A673 (cell line): ENCODE data around the gene MET. TPM values are rescaled to one million over a fixed set of nuclear protein-coding genes. Genes with fewer than 3 reads are reported as not detected.

Experiments used
- BruUV-seq: library from RNA; stranded (reverse); fragments of 400-500 nt; replicated peaks from 2 replicates; lab custom pipeline; 2021; lab: Mats Ljungman, UMichigan
- CTCF ChIA-PET: fragments of 300-600 bp; sonication (Branson Sonifier 250); formaldehyde crosslinking; loops from one replicate; lab custom pipeline; 2022; ENCODE audit warnings: antibody characterized with exemption; lab: Charles Lee
- POLR2A ChIA-PET: fragments of 300-600 bp; sonication (Branson Sonifier 250); formaldehyde crosslinking; loops from one replicate; lab custom pipeline; 2022; ENCODE audit warnings: antibody characterized with exemption; ENCODE audit not compliant: low non-redundant PET; lab: Charles Lee
- DNase-seq: peaks from one replicate; pipeline ENCODE4 v3.0.0-alpha.2; 2015; ENCODE audit warnings: low spot score
- H3K27ac ChIP-seq: fragments of 200-600 bp; sonication (generic); 2 replicates; pipeline ENCODE4 v1.5.1; 2016; ENCODE audit warnings: mixed run types, low read depth, mild to moderate bottlenecking, mixed read lengths, antibody characterized with exemption, low read length; ENCODE audit not compliant: poor library complexity, severe bottlenecking
- H3K27me3 ChIP-seq: fragments of 200-600 bp; sonication (generic); replicated peaks from 2 replicates; pipeline ENCODE4 v1.6.1; 2017; ENCODE audit warnings: mixed run types, low read depth, mild to moderate bottlenecking, mixed read lengths, antibody characterized with exemption, low read length; ENCODE audit not compliant: insufficient read depth, poor library complexity
- H3K36me3 ChIP-seq: fragments of 200-600 bp; sonication (generic); 2 replicates; pipeline ENCODE4 v1.6.1; 2016; ENCODE audit warnings: mixed run types, mild to moderate bottlenecking, mixed read lengths, antibody characterized with exemption, low read length; ENCODE audit not compliant: insufficient read depth, poor library complexity, severe bottlenecking
- H3K4me1 ChIP-seq: fragments of 200-600 bp; sonication (generic); 2 replicates; pipeline ENCODE4 v1.6.1; 2017; ENCODE audit warnings: mixed run types, mild to moderate bottlenecking, mixed read lengths, antibody characterized with exemption, low read length; ENCODE audit not compliant: insufficient read depth, poor library complexity, severe bottlenecking
- H3K4me3 ChIP-seq: fragments of 200-600 bp; sonication (generic); 2 replicates; pipeline ENCODE4 v1.5.1; 2016; ENCODE audit warnings: low read depth, mixed run types, mild to moderate bottlenecking, mixed read lengths, low read length; ENCODE audit not compliant: poor library complexity, severe bottlenecking
- H3K9me3 ChIP-seq: fragments of 200-600 bp; sonication (generic); 2 replicates; pipeline ENCODE4 v1.6.1; 2016; ENCODE audit warnings: mixed run types, low read depth, mild to moderate bottlenecking, mixed read lengths, antibody characterized with exemption, low read length; ENCODE audit not compliant: poor library complexity, severe bottlenecking
- EZH2 ChIP-seq: fragments of 200-600 bp; sonication (generic); IDR thresholded peaks from 2 replicates; pipeline ENCODE4 v1.6.1; 2017; ENCODE audit warnings: borderline replicate concordance, low read depth, mild to moderate bottlenecking, mixed read lengths, antibody characterized with exemption, low read length; ENCODE audit not compliant: poor library complexity, severe bottlenecking
- intact Hi-C: fragments of 100-400 bp; cut with micrococcal nuclease; formaldehyde crosslinking; loops from one replicate; pipeline ENCODE4 v1.10.0; 2022; ENCODE audit not compliant: unreplicated experiment
- total RNA-seq: library from RNA; stranded (reverse); gene quantifications from 2 replicates; pipeline ENCODE4 v1.2.3, GENCODE V29; 2021
- TF ChIP-seq, protein P1 (sequence below): fragments of 300-800, 200-600 bp; sonication (generic); conservative IDR thresholded peaks from 2 replicates; pipeline ENCODE4 v1.5.1; 2017; ENCODE audit warnings: low read depth, mild to moderate bottlenecking, antibody characterized with exemption, low read length, moderate library complexity, mixed read lengths

Gene MET
- total RNA-seq, 1 experiment from 2014 or later: 6.8 TPM

DNA sequence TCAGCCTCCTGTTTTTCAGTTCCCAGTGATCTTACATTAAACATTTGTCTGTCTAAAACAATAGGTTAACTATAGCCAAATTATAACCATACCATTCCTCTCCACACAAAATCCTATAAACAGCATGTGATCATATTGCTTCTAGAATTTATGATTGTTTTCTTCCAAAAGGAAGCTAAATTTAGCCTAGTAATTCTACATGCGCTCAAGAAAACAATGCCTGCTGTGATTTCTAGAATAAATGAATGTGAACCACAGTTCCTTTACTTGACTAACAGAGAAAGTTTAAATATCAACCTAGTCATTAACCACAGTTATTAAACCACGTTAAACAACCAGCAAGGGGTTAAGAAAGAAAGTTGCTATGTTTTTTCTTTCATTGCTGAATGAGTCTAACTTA, 26.4 kb downstream of the MET start:
- H3K4me1 ChIP-seq: no peaks in the 10 kb centered on the region
- H3K4me3 ChIP-seq: no peak overlapping the region
- no TSS peak for BruUV-seq
- no peak overlapping the region for H3K27ac ChIP-seq
- intact Hi-C loops: no loop called here
- ChIA-PET POLR2A (no interaction called here), CTCF (no interaction called here)
- H3K9me3 ChIP-seq: no peaks in the 10 kb centered on the region
- H3K27me3 ChIP-seq: no peaks in the 10 kb centered on the region
- no peak for DNase-seq
- no peaks in the 10 kb centered on the region for H3K36me3 ChIP-seq
- TF ChIP-seq EZH2: no peak
- TF ChIP-seq, protein P1, sequence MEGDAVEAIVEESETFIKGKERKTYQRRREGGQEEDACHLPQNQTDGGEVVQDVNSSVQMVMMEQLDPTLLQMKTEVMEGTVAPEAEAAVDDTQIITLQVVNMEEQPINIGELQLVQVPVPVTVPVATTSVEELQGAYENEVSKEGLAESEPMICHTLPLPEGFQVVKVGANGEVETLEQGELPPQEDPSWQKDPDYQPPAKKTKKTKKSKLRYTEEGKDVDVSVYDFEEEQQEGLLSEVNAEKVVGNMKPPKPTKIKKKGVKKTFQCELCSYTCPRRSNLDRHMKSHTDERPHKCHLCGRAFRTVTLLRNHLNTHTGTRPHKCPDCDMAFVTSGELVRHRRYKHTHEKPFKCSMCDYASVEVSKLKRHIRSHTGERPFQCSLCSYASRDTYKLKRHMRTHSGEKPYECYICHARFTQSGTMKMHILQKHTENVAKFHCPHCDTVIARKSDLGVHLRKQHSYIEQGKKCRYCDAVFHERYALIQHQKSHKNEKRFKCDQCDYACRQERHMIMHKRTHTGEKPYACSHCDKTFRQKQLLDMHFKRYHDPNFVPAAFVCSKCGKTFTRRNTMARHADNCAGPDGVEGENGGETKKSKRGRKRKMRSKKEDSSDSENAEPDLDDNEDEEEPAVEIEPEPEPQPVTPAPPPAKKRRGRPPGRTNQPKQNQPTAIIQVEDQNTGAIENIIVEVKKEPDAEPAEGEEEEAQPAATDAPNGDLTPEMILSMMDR: no peak

DNA sequence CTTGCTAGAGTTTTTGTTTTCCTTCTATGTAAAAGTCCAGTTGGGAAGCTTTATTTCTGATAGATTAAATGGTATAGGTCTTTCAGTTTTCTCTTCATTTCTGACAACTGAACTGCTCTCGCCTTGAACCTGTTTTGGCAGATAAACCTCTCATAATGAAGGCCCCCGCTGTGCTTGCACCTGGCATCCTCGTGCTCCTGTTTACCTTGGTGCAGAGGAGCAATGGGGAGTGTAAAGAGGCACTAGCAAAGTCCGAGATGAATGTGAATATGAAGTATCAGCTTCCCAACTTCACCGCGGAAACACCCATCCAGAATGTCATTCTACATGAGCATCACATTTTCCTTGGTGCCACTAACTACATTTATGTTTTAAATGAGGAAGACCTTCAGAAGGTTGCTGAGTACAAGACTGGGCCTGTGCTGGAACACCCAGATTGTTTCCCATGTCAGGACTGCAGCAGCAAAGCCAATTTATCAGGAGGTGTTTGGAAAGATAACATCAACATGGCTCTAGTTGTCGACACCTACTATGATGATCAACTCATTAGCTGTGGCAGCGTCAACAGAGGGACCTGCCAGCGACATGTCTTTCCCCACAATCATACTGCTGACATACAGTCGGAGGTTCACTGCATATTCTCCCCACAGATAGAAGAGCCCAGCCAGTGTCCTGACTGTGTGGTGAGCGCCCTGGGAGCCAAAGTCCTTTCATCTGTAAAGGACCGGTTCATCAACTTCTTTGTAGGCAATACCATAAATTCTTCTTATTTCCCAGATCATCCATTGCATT, 27.1 kb downstream of the MET start:
- no peaks in the 10 kb centered on the region for H3K36me3 ChIP-seq
- CTCF ChIA-PET: no interaction called here
- POLR2A ChIA-PET: no interaction called here
- no peak overlapping the region for H3K27ac ChIP-seq
- H3K4me1 ChIP-seq: no peaks in the 10 kb centered on the region
- TF ChIP-seq, protein P1: no peak
- TF ChIP-seq EZH2: no peak
- no peak for DNase-seq
- H3K9me3 ChIP-seq: no peaks in the 10 kb centered on the region
- BruUV-seq: no TSS peak
- no peak overlapping the region for H3K4me3 ChIP-seq
- H3K27me3 ChIP-seq: no peaks in the 10 kb centered on the region
- intact Hi-C loops: no loop called here

DNA sequence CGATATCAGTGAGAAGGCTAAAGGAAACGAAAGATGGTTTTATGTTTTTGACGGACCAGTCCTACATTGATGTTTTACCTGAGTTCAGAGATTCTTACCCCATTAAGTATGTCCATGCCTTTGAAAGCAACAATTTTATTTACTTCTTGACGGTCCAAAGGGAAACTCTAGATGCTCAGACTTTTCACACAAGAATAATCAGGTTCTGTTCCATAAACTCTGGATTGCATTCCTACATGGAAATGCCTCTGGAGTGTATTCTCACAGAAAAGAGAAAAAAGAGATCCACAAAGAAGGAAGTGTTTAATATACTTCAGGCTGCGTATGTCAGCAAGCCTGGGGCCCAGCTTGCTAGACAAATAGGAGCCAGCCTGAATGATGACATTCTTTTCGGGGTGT, 27.7 kb downstream of the MET start:
- Histone ChIP-seq H3K36me3 (no peaks in the 10 kb centered on the region), H3K4me3 (no peak overlapping the region), H3K27ac (no peak overlapping the region), H3K9me3 (no peaks in the 10 kb centered on the region), H3K27me3 (no peaks in the 10 kb centered on the region), H3K4me1 (no peaks in the 10 kb centered on the region)
- no TSS peak for BruUV-seq
- intact Hi-C loops: no loop called here
- ChIA-PET CTCF (no interaction called here), POLR2A (no interaction called here)
- TF ChIP-seq EZH2: no peak
- TF ChIP-seq, protein P1: no peak
- DNase-seq: no peak
